ENCODE measurements around the gene ATP1A2.

ATP1A2 gene

GRCh38 chr1:160189649-160190625, 74.4 kb downstream of the ATP1A2 start, which contains the start of gene CASQ1:
Gene CASQ1, plus strand, starts transcription at chr1:160190575. Its CDS starts 177 bp downstream, at chr1:160190752.
- Histone ChIP-seq H3K4me3 (no peak within 1 kb of the TSS), H3K27me3 (no peaks in the 10 kb centered on the region), H3K4me1 (peaks cover 0 to 27% (median 24%) of the 10 kb centered on the region in 4 donors), H3K9me3 (no peaks in the 10 kb centered on the region), H3K27ac (peak within 1 kb of the TSS; percentile 17 to 26), H3K36me3 (no peaks in the 10 kb centered on the region)
- DNase-seq = peak in 1 of 2 donors; percentile 89
- TF ChIP-seq, protein P1, sequence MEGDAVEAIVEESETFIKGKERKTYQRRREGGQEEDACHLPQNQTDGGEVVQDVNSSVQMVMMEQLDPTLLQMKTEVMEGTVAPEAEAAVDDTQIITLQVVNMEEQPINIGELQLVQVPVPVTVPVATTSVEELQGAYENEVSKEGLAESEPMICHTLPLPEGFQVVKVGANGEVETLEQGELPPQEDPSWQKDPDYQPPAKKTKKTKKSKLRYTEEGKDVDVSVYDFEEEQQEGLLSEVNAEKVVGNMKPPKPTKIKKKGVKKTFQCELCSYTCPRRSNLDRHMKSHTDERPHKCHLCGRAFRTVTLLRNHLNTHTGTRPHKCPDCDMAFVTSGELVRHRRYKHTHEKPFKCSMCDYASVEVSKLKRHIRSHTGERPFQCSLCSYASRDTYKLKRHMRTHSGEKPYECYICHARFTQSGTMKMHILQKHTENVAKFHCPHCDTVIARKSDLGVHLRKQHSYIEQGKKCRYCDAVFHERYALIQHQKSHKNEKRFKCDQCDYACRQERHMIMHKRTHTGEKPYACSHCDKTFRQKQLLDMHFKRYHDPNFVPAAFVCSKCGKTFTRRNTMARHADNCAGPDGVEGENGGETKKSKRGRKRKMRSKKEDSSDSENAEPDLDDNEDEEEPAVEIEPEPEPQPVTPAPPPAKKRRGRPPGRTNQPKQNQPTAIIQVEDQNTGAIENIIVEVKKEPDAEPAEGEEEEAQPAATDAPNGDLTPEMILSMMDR (IDR thresholded peaks at IDR 0.05) = no peak
- intact Hi-C loops (cut with DNase I; ENCODE audit: low total_unique reads) = no loop called here

GRCh38 chr1:160191756-160192155, 76.2 kb downstream of the ATP1A2 start:
- Histone ChIP-seq H3K4me1 (peaks cover 0 to 27% (median 24%) of the 10 kb centered on the region in 4 donors), H3K36me3 (no peaks in the 10 kb centered on the region), H3K9me3 (no peaks in the 10 kb centered on the region), H3K4me3 (no peak overlapping the region), H3K27ac (no peak overlapping the region), H3K27me3 (no peaks in the 10 kb centered on the region)
- intact Hi-C loops (cut with DNase I; ENCODE audit: low total_unique reads) = loop anchor here (2.0 kb wide), 2 partner anchors 59 to 99 kb away; no protein-coding TSS in a partner anchor
- DNase-seq = no peak
- TF ChIP-seq, protein P1 (IDR thresholded peaks at IDR 0.05) = no peak

DNA sequence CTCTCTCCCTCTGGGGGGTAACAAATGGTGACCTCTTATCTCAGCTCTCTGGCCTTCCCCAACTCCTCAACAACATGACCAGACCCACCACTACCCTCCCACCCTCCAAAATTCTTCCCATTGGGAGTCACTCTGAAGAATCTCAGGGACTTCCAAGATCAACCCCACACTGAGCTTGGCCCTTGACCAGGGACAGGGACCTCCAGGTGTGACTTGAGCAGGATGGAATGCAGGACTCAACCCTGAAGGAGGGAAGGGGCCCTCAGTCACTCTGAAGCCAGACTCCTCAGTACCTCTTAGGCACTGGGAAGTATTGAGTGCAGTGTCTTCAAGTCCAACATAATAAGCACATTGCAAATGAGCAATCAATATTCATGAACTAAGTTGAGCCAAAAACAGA, 76.7 kb downstream of the ATP1A2 start:
- Histone ChIP-seq H3K27me3 (no peaks in the 10 kb centered on the region), H3K4me1 (peaks cover 0 to 27% (median 24%) of the 10 kb centered on the region in 4 donors), H3K9me3 (no peaks in the 10 kb centered on the region), H3K4me3 (no peak overlapping the region), H3K27ac (no peak overlapping the region), H3K36me3 (no peaks in the 10 kb centered on the region)
- DNase-seq = no peak
- TF ChIP-seq, protein P1 (IDR thresholded peaks at IDR 0.05) = no peak
- intact Hi-C loops (cut with DNase I; ENCODE audit: low total_unique reads) = loop anchor here (2.0 kb wide), 2 partner anchors 59 to 99 kb away; no protein-coding TSS in a partner anchor
